ENCODE measurements around the gene RASL11B. TPM values are rescaled to one million over a fixed set of nuclear protein-coding genes. Genes with fewer than 3 reads are reported as not detected.
A peak's percentile ranks its signal among the peaks of the same experiment; 100 is the strongest.

The RASL11B gene
- total RNA-seq, 2 donors from 2014 or later = 1.3 to 1.8 TPM

DNA sequence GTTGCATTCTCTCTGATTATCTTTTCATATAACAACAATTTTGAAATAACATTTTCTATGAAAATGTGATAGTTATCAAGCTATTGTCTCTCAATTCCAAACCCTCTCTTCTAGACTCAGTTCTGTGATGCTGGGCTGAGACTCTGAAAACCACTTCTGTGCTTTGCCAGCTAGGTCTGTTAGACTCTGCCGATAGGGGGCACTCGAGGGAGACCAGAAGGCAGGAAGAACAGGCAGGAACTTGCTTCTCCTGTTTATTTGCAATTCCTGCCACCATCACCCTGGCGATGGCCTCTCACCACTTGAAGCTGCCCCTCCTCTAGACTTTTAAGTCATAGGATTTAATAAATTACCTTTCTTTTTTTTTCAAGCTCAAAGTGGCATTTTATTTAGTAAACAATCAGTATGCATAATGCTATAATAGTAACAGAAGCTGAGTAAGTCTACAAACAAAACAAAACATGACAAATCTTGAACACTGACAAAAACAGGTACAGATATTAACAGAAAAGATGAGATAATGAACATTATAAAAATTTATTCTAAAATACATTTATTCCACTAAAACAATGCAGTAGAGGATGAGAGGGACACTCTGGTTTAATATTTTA is 49.7 kb downstream of the RASL11B start:
- H3K4me3 ChIP-seq = no peak overlapping the region
- no peaks in the 10 kb centered on the region for H3K36me3 ChIP-seq (replicated peaks in 1 of 2; ENCODE audit: insufficient read depth in 1 of 2, low read depth in 2 of 2)
- intact Hi-C loops (cut with DNase I) = no loop called here
- peaks cover 40% of the 10 kb centered on the region for H3K4me1 ChIP-seq
- peak overlapping the region in 1 of 4 donors; percentile 87 for H3K27ac ChIP-seq
- no peaks in the 10 kb centered on the region for H3K9me3 ChIP-seq
- ATAC-seq = peak; percentile 67
- no peaks in the 10 kb centered on the region for H3K27me3 ChIP-seq
- TF ChIP-seq, protein P1, sequence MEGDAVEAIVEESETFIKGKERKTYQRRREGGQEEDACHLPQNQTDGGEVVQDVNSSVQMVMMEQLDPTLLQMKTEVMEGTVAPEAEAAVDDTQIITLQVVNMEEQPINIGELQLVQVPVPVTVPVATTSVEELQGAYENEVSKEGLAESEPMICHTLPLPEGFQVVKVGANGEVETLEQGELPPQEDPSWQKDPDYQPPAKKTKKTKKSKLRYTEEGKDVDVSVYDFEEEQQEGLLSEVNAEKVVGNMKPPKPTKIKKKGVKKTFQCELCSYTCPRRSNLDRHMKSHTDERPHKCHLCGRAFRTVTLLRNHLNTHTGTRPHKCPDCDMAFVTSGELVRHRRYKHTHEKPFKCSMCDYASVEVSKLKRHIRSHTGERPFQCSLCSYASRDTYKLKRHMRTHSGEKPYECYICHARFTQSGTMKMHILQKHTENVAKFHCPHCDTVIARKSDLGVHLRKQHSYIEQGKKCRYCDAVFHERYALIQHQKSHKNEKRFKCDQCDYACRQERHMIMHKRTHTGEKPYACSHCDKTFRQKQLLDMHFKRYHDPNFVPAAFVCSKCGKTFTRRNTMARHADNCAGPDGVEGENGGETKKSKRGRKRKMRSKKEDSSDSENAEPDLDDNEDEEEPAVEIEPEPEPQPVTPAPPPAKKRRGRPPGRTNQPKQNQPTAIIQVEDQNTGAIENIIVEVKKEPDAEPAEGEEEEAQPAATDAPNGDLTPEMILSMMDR (IDR thresholded peaks at IDR 0.05) = peak; percentile 15 to 69 (median 61)
- no peak for TF ChIP-seq POLR2A (IDR thresholded peaks at IDR 0.05)
- DNase-seq = peak; percentile 80 to 86 (median 86)
- whole genome bisulfite sequencing, 2 donors = 5 to 11% methylated on average over 3 of the region's 3 CpGs

DNA sequence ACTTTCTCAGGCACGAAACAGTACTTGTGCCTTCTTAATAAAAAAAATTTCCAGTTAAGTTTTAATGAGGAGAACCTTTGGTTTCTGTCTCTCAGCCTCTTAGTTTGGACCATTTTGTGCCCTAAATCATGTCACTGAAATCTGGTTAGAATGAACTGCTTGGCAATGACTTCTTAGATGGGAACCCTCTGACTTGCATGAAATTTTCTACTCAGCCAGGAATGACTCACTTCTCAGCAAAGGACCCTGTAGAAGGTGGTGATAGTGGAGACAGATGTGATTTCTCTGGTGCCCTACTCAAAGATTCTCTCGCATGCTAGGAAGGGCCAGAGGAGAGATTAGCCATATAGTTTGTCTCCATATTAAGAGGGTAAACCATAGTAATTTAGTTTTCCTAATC is 50.5 kb downstream of the RASL11B start:
- H3K27ac ChIP-seq = peak overlapping the region in 3 of 4 donors; percentile 70 to 87 (median 81)
- ATAC-seq (no peak), DNase-seq (no peak)
- intact Hi-C loops (cut with DNase I) = no loop called here
- WGBS, 2 donors = 82 to 97% methylated on average over 2 of the region's 2 CpGs
- no peaks in the 10 kb centered on the region for H3K9me3 ChIP-seq
- TF ChIP-seq, protein P1 (IDR thresholded peaks at IDR 0.05) = no peak
- no peak for TF ChIP-seq POLR2A (IDR thresholded peaks at IDR 0.05)
- peaks cover 40% of the 10 kb centered on the region for H3K4me1 ChIP-seq
- no peak overlapping the region for H3K4me3 ChIP-seq
- H3K36me3 ChIP-seq (replicated peaks in 1 of 2; ENCODE audit: insufficient read depth in 1 of 2, low read depth in 2 of 2) = no peaks in the 10 kb centered on the region
- H3K27me3 ChIP-seq = no peaks in the 10 kb centered on the region

DNA sequence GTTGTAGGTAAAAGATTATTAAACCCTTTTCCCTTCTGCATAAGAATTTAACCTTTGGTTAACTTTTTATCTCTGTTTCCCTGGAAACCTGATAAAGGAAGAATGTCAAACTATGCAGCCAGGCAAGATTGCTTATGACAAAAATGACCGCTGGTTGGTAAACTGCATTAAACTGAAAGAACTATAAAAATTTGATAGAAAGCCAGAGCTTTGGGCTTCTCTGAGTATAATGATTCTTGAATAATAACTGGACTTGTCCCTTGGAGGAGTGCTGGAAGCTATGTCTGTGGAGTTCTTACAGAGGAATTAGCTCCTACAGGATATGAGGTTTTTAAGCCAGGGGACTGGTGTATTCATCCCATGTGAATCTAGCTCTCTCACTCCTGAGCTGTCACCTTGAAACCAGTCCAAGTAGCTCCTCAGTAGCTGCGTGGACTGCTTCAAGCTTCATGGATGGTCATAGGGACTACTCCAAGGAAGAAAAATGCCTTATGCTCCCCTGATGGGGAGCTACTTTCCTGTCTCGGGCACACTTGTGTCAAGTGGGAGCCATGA is 52.0 kb downstream of the RASL11B start:
- Histone ChIP-seq H3K4me1 (peaks cover 40% of the 10 kb centered on the region), H3K36me3 (replicated peaks in 1 of 2; ENCODE audit: insufficient read depth in 1 of 2, low read depth in 2 of 2) (no peaks in the 10 kb centered on the region), H3K9me3 (no peaks in the 10 kb centered on the region), H3K27ac (peak overlapping the region; percentile 25 to 87 (median 76)), H3K27me3 (no peaks in the 10 kb centered on the region), H3K4me3 (no peak overlapping the region)
- peak; percentile 81 for ATAC-seq
- DNase-seq = peak; percentile 16 to 33 (median 23)
- intact Hi-C loops (cut with DNase I) = no loop called here
- 37 to 40% methylated on average over 3 of the region's 3 CpGs for WGBS, 2 donors
- TF ChIP-seq POLR2A (IDR thresholded peaks at IDR 0.05) = no peak
- TF ChIP-seq, protein P1 (IDR thresholded peaks at IDR 0.05) = no peak

DNA sequence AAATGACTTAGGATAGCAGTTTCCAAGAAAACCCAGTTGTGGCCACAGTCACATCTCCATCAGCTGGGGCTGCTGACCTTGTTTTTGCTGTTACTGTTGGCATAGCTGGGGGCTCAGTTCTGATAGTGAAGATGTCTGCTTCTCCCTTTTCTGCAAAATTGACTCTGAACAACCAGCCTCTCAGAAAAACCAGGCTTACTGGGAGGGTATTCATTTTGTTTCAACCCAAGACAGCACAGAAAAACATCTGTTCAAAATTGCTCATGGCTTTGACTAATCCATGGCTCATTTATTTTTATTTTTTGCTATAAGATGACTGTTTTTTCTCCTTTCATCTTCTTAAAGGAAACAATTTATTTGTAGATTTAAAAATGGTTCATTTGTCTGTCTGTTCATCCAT is 53.1 kb downstream of the RASL11B start:
- no peak for ATAC-seq

More for the DNA sequence above, 53.1 kb downstream of the RASL11B start:
- H3K4me1 ChIP-seq = peaks cover 40% of the 10 kb centered on the region
- TF ChIP-seq, protein P1 (IDR thresholded peaks at IDR 0.05) = no peak
- no peak for TF ChIP-seq POLR2A (IDR thresholded peaks at IDR 0.05)
- no peak overlapping the region for H3K4me3 ChIP-seq
- no peaks in the 10 kb centered on the region for H3K9me3 ChIP-seq
- no peaks in the 10 kb centered on the region for H3K36me3 ChIP-seq (replicated peaks in 1 of 2; ENCODE audit: insufficient read depth in 1 of 2, low read depth in 2 of 2)
- peak overlapping the region in 3 of 4 donors; percentile 70 to 87 (median 81) for H3K27ac ChIP-seq
- H3K27me3 ChIP-seq = no peaks in the 10 kb centered on the region
- intact Hi-C loops (cut with DNase I) = no loop called here
- DNase-seq = no peak
